ENCODE data around the gene KHDC4.

Gene KHDC4

GRCh38 chr1:155978325-155978972 is 44.2 kb upstream of the KHDC4 start, which contains the start of gene ARHGEF2:
ARHGEF2 (minus strand) TSS chr1:155978547; CDS start chr1:155978427, 120 bp downstream.
- Histone ChIP-seq H2AFZ (ENCODE audit: low read length) (0 out of 2 replicates have a peak within 1 kb of the TSS, but pooled peaks have one; percentile 57), H3F3A (ENCODE audit: low read depth) (peaks cover 3% of the 10 kb centered on the region; the same call in 1 of the 2 replicates)

GRCh38 chr1:155977690-155978324 is 43.6 kb upstream of the KHDC4 start:
- peaks cover 84% of the 10 kb centered on the region for H3K79me2 ChIP-seq (ENCODE audit: insufficient read depth, low read length)
- peaks cover 31% of the 10 kb centered on the region for H4K20me1 ChIP-seq (ENCODE audit: insufficient read depth, low read length, poor library complexity, severe bottlenecking)
- H3F3A ChIP-seq (ENCODE audit: low read depth), result peaks cover 3% of the 10 kb centered on the region; the same call in 1 of the 2 replicates
- peak overlapping the region; percentile 96 for H3K4me3 ChIP-seq (ENCODE audit: low read length, poor library complexity, severe bottlenecking)
- H3K36me3 ChIP-seq (ENCODE audit: insufficient read depth, low read length), result no peaks in the 10 kb centered on the region; the same call in 1 of the 2 replicates
- H3K27me3 ChIP-seq (ENCODE audit: insufficient read depth, low read length, poor library complexity, severe bottlenecking), result peaks cover 13% of the 10 kb centered on the region
- peak overlapping the region; percentile 89 for H3K4me2 ChIP-seq (ENCODE audit: low read depth, low read length, poor library complexity, severe bottlenecking)
- H3K9me2 ChIP-seq (replicated peaks; ENCODE audit: low read depth, low read length), result no peaks in the 10 kb centered on the region
- H3K4me1 ChIP-seq (ENCODE audit: insufficient read depth, low read length, poor library complexity, severe bottlenecking), result peaks cover 76% of the 10 kb centered on the region
- no peak for TF ChIP-seq CTCF (conservative IDR thresholded peaks at IDR 0.05; ENCODE audit: low read length)
- TF ChIP-seq EZH2phosphoT487 (IDR thresholded peaks at IDR 0.05; ENCODE audit: borderline replicate concordance), result no peak
- no peaks in the 10 kb centered on the region for H3K9me3 ChIP-seq (ENCODE audit: insufficient read depth, low read depth, low read length)
- H3K9ac ChIP-seq (ENCODE audit: low read depth, low read length, poor library complexity, severe bottlenecking), result peak overlapping the region; percentile 99
- H2AFZ ChIP-seq (ENCODE audit: low read length), result 0 out of 2 replicates have a peak overlapping the region, but pooled peaks have one; percentile 57

More at GRCh38 chr1:155978325-155978972, 44.2 kb upstream of the KHDC4 start, which contains the start of gene ARHGEF2:
- peak within 1 kb of the TSS; percentile 89 for H3K4me2 ChIP-seq (ENCODE audit: low read depth, low read length, poor library complexity, severe bottlenecking)
- peaks cover 25% of the 10 kb centered on the region for H4K20me1 ChIP-seq (ENCODE audit: insufficient read depth, low read length, poor library complexity, severe bottlenecking)
- no peaks in the 10 kb centered on the region for H3K9me3 ChIP-seq (ENCODE audit: insufficient read depth, low read depth, low read length)
- H3K36me3 ChIP-seq (ENCODE audit: insufficient read depth, low read length), result no peaks in the 10 kb centered on the region; the same call in 1 of the 2 replicates
- peak within 1 kb of the TSS; percentile 96 for H3K4me3 ChIP-seq (ENCODE audit: low read length, poor library complexity, severe bottlenecking)
- peaks cover 76% of the 10 kb centered on the region for H3K4me1 ChIP-seq (ENCODE audit: insufficient read depth, low read length, poor library complexity, severe bottlenecking)
- no peaks in the 10 kb centered on the region for H3K9me2 ChIP-seq (replicated peaks; ENCODE audit: low read depth, low read length)
- peaks cover 13% of the 10 kb centered on the region for H3K27me3 ChIP-seq (ENCODE audit: insufficient read depth, low read length, poor library complexity, severe bottlenecking)
- peak within 1 kb of the TSS; percentile 99 for H3K9ac ChIP-seq (ENCODE audit: low read depth, low read length, poor library complexity, severe bottlenecking)
- peaks cover 77% of the 10 kb centered on the region for H3K79me2 ChIP-seq (ENCODE audit: insufficient read depth, low read length)
- TF ChIP-seq EZH2phosphoT487 (IDR thresholded peaks at IDR 0.05; ENCODE audit: borderline replicate concordance) (no peak), CTCF (conservative IDR thresholded peaks at IDR 0.05; ENCODE audit: low read length) (peak; percentile 62)

- Histone ChIP-seq H3K4me3 (ENCODE audit: low read length, poor library complexity, severe bottlenecking) (peak overlapping the region; percentile 96), H3K36me3 (ENCODE audit: insufficient read depth, low read length) (no peaks in the 10 kb centered on the region; the same call in 1 of the 2 replicates), H3K79me2 (ENCODE audit: insufficient read depth, low read length) (peaks cover 91% of the 10 kb centered on the region), H3K9me2 (replicated peaks; ENCODE audit: low read depth, low read length) (no peaks in the 10 kb centered on the region), H3K4me2 (ENCODE audit: low read depth, low read length, poor library complexity, severe bottlenecking) (peak overlapping the region; percentile 89), H3K4me1 (ENCODE audit: insufficient read depth, low read length, poor library complexity, severe bottlenecking) (peaks cover 77% of the 10 kb centered on the region), H3K9ac (ENCODE audit: low read depth, low read length, poor library complexity, severe bottlenecking) (peak overlapping the region; percentile 99), H4K20me1 (ENCODE audit: insufficient read depth, low read length, poor library complexity, severe bottlenecking) (peaks cover 38% of the 10 kb centered on the region), H3K27me3 (ENCODE audit: insufficient read depth, low read length, poor library complexity, severe bottlenecking) (peaks cover 13% of the 10 kb centered on the region), H3F3A (ENCODE audit: low read depth) (peaks cover 3% of the 10 kb centered on the region; the same call in 1 of the 2 replicates), H3K9me3 (ENCODE audit: insufficient read depth, low read depth, low read length) (no peaks in the 10 kb centered on the region), H2AFZ (ENCODE audit: low read length) (no peak overlapping the region)
- TF ChIP-seq CTCF (conservative IDR thresholded peaks at IDR 0.05; ENCODE audit: low read length), result no peak
- TF ChIP-seq EZH2phosphoT487 (IDR thresholded peaks at IDR 0.05; ENCODE audit: borderline replicate concordance), result no peak
Observed at GRCh38 chr1:155976913-155977689, 42.9 kb upstream of the KHDC4 start.
